Coronary artery (tissue), 2 donors: ENCODE data around the gene ADTRP.

Experiments
- DNase-seq: peaks from one replicate; pipeline ENCODE4 v3.0.0-alpha.2; 2017; ENCODE audit warnings: low spot score
- H3K27ac ChIP-seq, 2 donors: fragments of 200-600 bp; sonication (generic); one replicate each; pipeline ENCODE4 v1.5.1; 2016 to 2019
- H3K4me3 ChIP-seq: fragments of 200-600 bp; sonication (generic); 2 replicates; pipeline ENCODE4 v1.5.1; 2016; ENCODE audit warnings: mild to moderate bottlenecking, moderate library complexity
- TF ChIP-seq, protein P1 (sequence below): fragments of 200-600 bp; sonication (generic); IDR thresholded peaks from one replicate; pipeline ENCODE4 v1.5.1; 2019; ENCODE audit warnings: antibody characterized with exemption

Gene ADTRP

DNA sequence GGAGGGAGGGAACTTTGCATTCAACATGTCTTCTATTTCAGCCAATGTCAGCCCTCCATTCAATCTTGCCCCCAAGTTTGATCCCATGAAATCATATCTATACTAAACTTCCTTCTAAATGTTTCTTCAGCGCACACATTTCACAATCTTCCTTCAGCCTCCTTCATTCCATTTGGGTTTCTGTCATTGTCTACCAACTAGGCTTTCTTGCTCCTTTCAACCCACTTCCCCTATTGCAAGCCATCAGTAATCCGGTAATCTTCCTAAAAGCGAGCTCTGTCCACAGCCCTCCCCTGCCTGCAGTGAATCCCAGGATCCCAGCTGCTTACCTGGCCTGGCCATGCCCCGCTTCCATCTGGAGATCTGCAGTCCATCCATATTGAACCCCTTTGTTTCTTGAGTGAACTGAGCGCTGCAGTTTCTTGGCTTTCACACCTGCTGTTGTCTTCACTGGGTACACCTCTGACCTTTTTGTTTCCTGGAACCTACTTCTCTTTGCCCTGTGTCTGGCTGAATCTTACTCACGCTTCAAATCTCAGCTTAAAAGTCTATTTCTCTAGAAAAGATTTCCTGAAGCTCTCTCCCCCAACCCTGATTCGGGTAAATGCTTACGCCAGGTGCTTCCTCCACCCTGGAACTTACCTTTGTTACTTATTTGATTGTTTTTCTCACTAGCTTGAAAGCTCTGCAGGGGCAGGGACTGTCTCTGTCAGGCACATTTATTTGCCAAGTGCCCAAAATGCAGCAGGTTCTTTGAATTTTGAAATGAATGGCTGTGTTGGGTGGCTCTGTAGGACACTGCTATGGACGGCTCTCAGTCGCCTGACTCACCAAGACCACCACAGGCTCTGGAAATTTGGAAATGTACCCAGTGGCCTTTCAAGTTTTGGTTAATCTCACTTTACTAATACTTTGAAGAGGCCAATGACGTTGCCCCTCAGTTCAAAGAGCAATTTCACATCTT lies 50.3 kb downstream of the ADTRP start:
- TF ChIP-seq, protein P1, sequence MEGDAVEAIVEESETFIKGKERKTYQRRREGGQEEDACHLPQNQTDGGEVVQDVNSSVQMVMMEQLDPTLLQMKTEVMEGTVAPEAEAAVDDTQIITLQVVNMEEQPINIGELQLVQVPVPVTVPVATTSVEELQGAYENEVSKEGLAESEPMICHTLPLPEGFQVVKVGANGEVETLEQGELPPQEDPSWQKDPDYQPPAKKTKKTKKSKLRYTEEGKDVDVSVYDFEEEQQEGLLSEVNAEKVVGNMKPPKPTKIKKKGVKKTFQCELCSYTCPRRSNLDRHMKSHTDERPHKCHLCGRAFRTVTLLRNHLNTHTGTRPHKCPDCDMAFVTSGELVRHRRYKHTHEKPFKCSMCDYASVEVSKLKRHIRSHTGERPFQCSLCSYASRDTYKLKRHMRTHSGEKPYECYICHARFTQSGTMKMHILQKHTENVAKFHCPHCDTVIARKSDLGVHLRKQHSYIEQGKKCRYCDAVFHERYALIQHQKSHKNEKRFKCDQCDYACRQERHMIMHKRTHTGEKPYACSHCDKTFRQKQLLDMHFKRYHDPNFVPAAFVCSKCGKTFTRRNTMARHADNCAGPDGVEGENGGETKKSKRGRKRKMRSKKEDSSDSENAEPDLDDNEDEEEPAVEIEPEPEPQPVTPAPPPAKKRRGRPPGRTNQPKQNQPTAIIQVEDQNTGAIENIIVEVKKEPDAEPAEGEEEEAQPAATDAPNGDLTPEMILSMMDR: no peak
- no peak overlapping the region for H3K4me3 ChIP-seq
- no peak for DNase-seq
- no peak overlapping the region for H3K27ac ChIP-seq

DNA sequence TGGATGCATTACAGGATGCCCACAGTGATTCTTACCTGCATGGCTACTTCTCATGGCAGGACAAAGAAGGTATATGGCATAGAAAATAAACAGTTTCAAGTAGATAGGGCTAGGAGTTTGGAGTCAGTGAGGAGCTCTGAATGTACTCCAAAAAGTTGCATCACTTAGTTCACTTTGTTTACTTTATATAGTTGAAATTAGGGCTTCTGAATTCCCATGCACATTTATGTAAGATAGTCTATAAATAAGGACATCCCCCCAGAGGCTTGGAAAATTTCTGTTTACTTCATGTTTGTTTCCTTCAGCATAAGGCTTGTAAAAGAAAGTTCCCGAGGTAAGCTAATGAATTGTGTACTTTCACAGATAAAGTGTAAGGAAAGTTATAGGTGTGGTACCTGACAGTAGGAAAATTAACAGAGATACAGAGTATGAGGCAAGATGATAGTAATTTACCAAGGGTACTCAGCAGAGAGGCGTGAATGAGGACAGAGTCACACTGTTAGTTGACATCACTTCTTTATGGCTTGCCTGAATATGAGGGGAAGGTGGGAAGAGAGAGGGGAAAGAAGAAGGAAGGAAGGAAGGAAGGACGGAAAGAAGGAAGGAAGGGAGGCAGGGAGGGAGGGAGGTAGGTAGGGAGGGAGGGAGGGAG lies 51.1 kb downstream of the ADTRP start:
- H3K27ac ChIP-seq: no peak overlapping the region
- TF ChIP-seq, protein P1: no peak
- DNase-seq: no peak
- no peak overlapping the region for H3K4me3 ChIP-seq

GRCh38 chr6:11724286-11724685 lies 54.3 kb downstream of the ADTRP start:
- no peak for DNase-seq
- TF ChIP-seq, protein P1: no peak
- no peak overlapping the region for H3K4me3 ChIP-seq
- H3K27ac ChIP-seq: no peak overlapping the region

GRCh38 chr6:11722805-11723631 lies 55.6 kb downstream of the ADTRP start:
- DNase-seq: no peak
- Histone ChIP-seq H3K4me3 (no peak overlapping the region), H3K27ac (no peak overlapping the region)
- TF ChIP-seq, protein P1: no peak

DNA sequence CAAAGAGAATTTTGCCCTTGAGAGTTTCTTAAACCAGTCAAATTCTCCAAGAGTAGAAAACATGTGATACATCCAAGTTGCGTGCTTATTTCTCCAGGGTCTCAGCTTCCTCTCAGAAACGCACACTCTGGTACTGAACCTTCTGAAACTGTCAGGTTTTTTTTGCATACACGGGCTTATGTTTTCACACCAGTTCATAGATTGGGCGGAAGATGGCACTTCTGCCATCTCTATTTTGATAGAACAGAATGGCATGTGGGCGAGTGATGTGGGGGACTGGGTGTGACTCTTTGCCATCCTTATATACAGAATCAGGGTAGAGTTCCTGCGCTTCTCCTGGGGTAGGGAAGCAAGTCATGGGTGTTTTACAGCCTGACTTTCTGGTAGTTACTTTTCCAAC lies 56.4 kb downstream of the ADTRP start:
- H3K4me3 ChIP-seq: no peak overlapping the region
- no peak for DNase-seq
- no peak overlapping the region for H3K27ac ChIP-seq
- TF ChIP-seq, protein P1: no peak

GRCh38 chr6:11718463-11718862 lies 60.1 kb downstream of the ADTRP start:
- no peak overlapping the region for H3K4me3 ChIP-seq
- TF ChIP-seq, protein P1: no peak
- H3K27ac ChIP-seq: no peak overlapping the region
- no peak for DNase-seq
